ENCODE results near the gene SPRYD3.

SPRYD3 gene

GRCh38 chr12:53076461-53076860 is 2.7 kb downstream of the SPRYD3 start:
- no peak for DNase-seq (ENCODE audit: low read depth in 2 of 2)
- no peak overlapping the region for H3K4me3 ChIP-seq (replicated peaks in 1 of 2; ENCODE audit: low read depth in 2 of 2, low read length in 2 of 2)
- TF ChIP-seq CTCF (IDR thresholded peaks at IDR 0.05; ENCODE audit: low read depth, low read length), result no peak

GRCh38 chr12:53074999-53075370 is 4.2 kb downstream of the SPRYD3 start:
- no peak for TF ChIP-seq CTCF (IDR thresholded peaks at IDR 0.05; ENCODE audit: low read depth, low read length)
- no peak overlapping the region for H3K4me3 ChIP-seq (replicated peaks in 1 of 2; ENCODE audit: low read depth in 2 of 2, low read length in 2 of 2)
- DNase-seq (ENCODE audit: low read depth in 2 of 2), result no peak

- DNase-seq (ENCODE audit: low read depth in 2 of 2), result no peak
- H3K4me3 ChIP-seq (replicated peaks in 1 of 2; ENCODE audit: low read depth in 2 of 2, low read length in 2 of 2), result no peak overlapping the region
- no peak for TF ChIP-seq CTCF (IDR thresholded peaks at IDR 0.05; ENCODE audit: low read depth, low read length)
These were observed 4.7 kb downstream of the SPRYD3 start for GRCh38 chr12:53074283-53074998.

- DNase-seq (ENCODE audit: low read depth in 2 of 2), result no peak
- H3K4me3 ChIP-seq (replicated peaks in 1 of 2; ENCODE audit: low read depth in 2 of 2, low read length in 2 of 2), result no peak overlapping the region
- no peak for TF ChIP-seq CTCF (IDR thresholded peaks at IDR 0.05; ENCODE audit: low read depth, low read length)
These were observed 5.3 kb downstream of the SPRYD3 start for GRCh38 chr12:53073881-53074280.

GRCh38 chr12:53071591-53072551 is 7.3 kb downstream of the SPRYD3 start:
- no peak overlapping the region for H3K4me3 ChIP-seq (replicated peaks in 1 of 2; ENCODE audit: low read depth in 2 of 2, low read length in 2 of 2)
- DNase-seq (ENCODE audit: low read depth in 2 of 2), result peak; percentile 35 to 90
- TF ChIP-seq CTCF (IDR thresholded peaks at IDR 0.05; ENCODE audit: low read depth, low read length), result peak; percentile 14

GRCh38 chr12:53070877-53071492 is 8.2 kb downstream of the SPRYD3 start:
- H3K4me3 ChIP-seq (replicated peaks in 1 of 2; ENCODE audit: low read depth in 2 of 2, low read length in 2 of 2), result no peak overlapping the region
- no peak for DNase-seq (ENCODE audit: low read depth in 2 of 2)
- no peak for TF ChIP-seq CTCF (IDR thresholded peaks at IDR 0.05; ENCODE audit: low read depth, low read length)
